Omental fat pad (tissue), 4 donors: ENCODE measurements around the gene SNAP25. TPM values are rescaled to one million over a fixed set of nuclear protein-coding genes. Genes with fewer than 3 reads are reported as not detected.

ENCODE experiments used
- ATAC-seq: fragments of 150-250 bp; one replicate; pipeline ENCODE4 v1.9.1; 2016; ENCODE audit warnings: mild to moderate bottlenecking, moderate library complexity; ENCODE audit not compliant: low FRiP score
- DNase-seq: peaks from one replicate; pipeline ENCODE4 v3.0.0-alpha.2; 2019; ENCODE audit warnings: low spot score
- CTCF ChIP-seq, 3 donors: fragments of 450-650 bp; IDR thresholded peaks; one replicate each; pipeline ENCODE4 v1.5.1; 2016 to 2017; ENCODE audit warnings: antibody characterized with exemption in 3 of 3, mild to moderate bottlenecking in 3 of 3, moderate library complexity in 2 of 3
- total RNA-seq, 4 donors: library from RNA; depleted of rRNA; stranded (reverse); fragments of >200 nt; gene quantifications; one replicate each; pipeline ENCODE4 v1.1.0, GENCODE V29; 2016

Gene SNAP25
- total RNA-seq, 4 donors from 2014 or later: 0.47 to 4.8 (median 1.2) TPM

GRCh38 chr20:10286356-10286755 is 67.7 kb downstream of the SNAP25 start:
- no peak for TF ChIP-seq CTCF (IDR thresholded peaks at IDR 0.05)
- DNase-seq (no peak), ATAC-seq (no peak)

GRCh38 chr20:10288421-10288820 is 69.8 kb downstream of the SNAP25 start:
- TF ChIP-seq CTCF (IDR thresholded peaks at IDR 0.05): no peak
- DNase-seq (no peak), ATAC-seq (no peak)

- no peak for TF ChIP-seq CTCF (IDR thresholded peaks at IDR 0.05)
- no peak for DNase-seq
- ATAC-seq: no peak
These were observed 70.5 kb downstream of the SNAP25 start for GRCh38 chr20:10288954-10289646.

- TF ChIP-seq CTCF (IDR thresholded peaks at IDR 0.05): no peak
- ATAC-seq (no peak), DNase-seq (no peak)
These were observed 73.1 kb downstream of the SNAP25 start for GRCh38 chr20:10291568-10292248.

- DNase-seq: no peak
- no peak for TF ChIP-seq CTCF (IDR thresholded peaks at IDR 0.05)
- no peak for ATAC-seq
These were observed 78.6 kb downstream of the SNAP25 start for GRCh38 chr20:10297223-10297622.

- ATAC-seq (no peak), DNase-seq (no peak)
- no peak for TF ChIP-seq CTCF (IDR thresholded peaks at IDR 0.05)
These were observed 79.1 kb downstream of the SNAP25 start for GRCh38 chr20:10297684-10298240.
